ENCODE measurements around the gene PARP11. TPM values are rescaled to one million over a fixed set of nuclear protein-coding genes. Genes with fewer than 3 reads are reported as not detected.

The PARP11 gene
- total RNA-seq, 4 donors from 2014 or later = 3.9 to 10.0 (median 6.2) TPM

GRCh38 chr12:3881281-3881950 is 8.2 kb upstream of the PARP11 start:
- Histone ChIP-seq H3K4me1 (no peaks in the 10 kb centered on the region), H3K27me3 (peaks cover 41% of the 10 kb centered on the region), H3K27ac (no peak overlapping the region), H3K36me3 (no peaks in the 10 kb centered on the region), H3K9me3 (no peaks in the 10 kb centered on the region), H3K4me3 (no peak overlapping the region)
- TF ChIP-seq POLR2A (IDR thresholded peaks at IDR 0.05) (no peak), CTCF (IDR thresholded peaks at IDR 0.05) (no peak), EP300 (IDR thresholded peaks at IDR 0.05) (no peak), POLR2AphosphoS5 (IDR thresholded peaks at IDR 0.05) (no peak)
- WGBS, 2 donors (ENCODE audit: low coverage in 1 of 2) = 53 to 63% methylated on average over 11 of the region's 11 CpGs
- ATAC-seq = no peak

GRCh38 chr12:3879846-3880245 is 6.6 kb upstream of the PARP11 start:
- WGBS, 2 donors (ENCODE audit: low coverage in 1 of 2) = 89 to 92% methylated on average over 2 to 3 of the region's 3 CpGs
- no peak overlapping the region for H3K27ac ChIP-seq
- no peak for TF ChIP-seq POLR2AphosphoS5 (IDR thresholded peaks at IDR 0.05)
- peaks cover 41% of the 10 kb centered on the region for H3K27me3 ChIP-seq
- H3K4me1 ChIP-seq = no peaks in the 10 kb centered on the region
- H3K36me3 ChIP-seq = no peaks in the 10 kb centered on the region
- no peak for ATAC-seq
- no peaks in the 10 kb centered on the region for H3K9me3 ChIP-seq
- no peak overlapping the region for H3K4me3 ChIP-seq

DNA sequence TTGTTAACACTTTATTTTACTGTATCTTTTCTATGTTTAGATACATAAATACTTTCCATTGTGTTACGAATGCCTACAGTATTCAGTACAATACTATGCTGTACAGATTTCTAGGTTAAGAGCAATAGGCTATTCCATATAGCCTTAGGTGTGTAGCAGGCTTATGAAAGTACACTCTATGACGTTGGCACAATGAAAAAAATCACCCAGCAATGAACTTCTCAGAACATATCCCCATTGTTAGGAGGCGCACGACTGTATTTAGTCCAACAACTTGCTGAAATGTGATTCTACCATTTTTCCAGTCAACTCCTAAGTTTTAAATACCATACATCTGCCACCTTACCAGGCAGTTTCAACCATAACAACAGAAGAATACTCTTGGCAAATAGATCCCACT is 1.8 kb downstream of the PARP11 start:
- H3K27me3 ChIP-seq = no peaks in the 10 kb centered on the region
- no peaks in the 10 kb centered on the region for H3K36me3 ChIP-seq
- no peak for ATAC-seq
- no peak for TF ChIP-seq CTCF (IDR thresholded peaks at IDR 0.05)
- TF ChIP-seq POLR2AphosphoS5 (IDR thresholded peaks at IDR 0.05) = no peak
- TF ChIP-seq EP300 (IDR thresholded peaks at IDR 0.05) = no peak
- H3K4me3 ChIP-seq = no peak overlapping the region
- 74 to 87% methylated on average over 4 of the region's 4 CpGs for WGBS, 2 donors (ENCODE audit: low coverage in 1 of 2)
- H3K9me3 ChIP-seq = no peaks in the 10 kb centered on the region
- peaks cover 4 to 37% (median 9%) of the 10 kb centered on the region in 3 donors for H3K4me1 ChIP-seq
- no peak overlapping the region for H3K27ac ChIP-seq

DNA sequence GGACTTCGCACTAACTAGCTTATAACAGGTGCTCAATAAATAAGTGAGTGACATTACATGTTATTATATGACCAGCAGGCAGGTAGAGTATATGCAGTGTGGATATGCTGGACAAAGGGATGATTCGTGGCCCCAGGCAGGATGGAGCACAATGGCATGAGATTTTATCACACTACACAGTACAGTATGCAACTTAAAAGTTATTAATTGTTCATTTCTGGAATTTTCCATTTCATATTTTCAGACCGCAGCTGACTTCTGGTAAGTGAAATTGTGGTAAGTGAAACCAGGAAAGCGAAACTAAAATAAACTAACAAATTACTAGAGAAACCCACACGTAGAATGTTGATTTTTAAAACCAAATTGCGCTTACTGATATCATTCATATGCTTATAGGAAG is 3.3 kb downstream of the PARP11 start:
- WGBS, 2 donors (ENCODE audit: low coverage in 1 of 2) = 75 to 84% methylated on average over 6 of the region's 6 CpGs
- H3K4me1 ChIP-seq = peaks cover 4 to 37% (median 9%) of the 10 kb centered on the region in 3 donors
- H3K27me3 ChIP-seq = no peaks in the 10 kb centered on the region
- ATAC-seq = no peak
- H3K9me3 ChIP-seq = peaks cover 0 to 6% (median 0%) of the 10 kb centered on the region in 3 donors
- H3K4me3 ChIP-seq = no peak overlapping the region
- H3K36me3 ChIP-seq = no peaks in the 10 kb centered on the region
- no peak for TF ChIP-seq POLR2A (IDR thresholded peaks at IDR 0.05)
- TF ChIP-seq CTCF (IDR thresholded peaks at IDR 0.05) = no peak
- no peak for TF ChIP-seq EP300 (IDR thresholded peaks at IDR 0.05)
- no peak for TF ChIP-seq POLR2AphosphoS5 (IDR thresholded peaks at IDR 0.05)
- no peak overlapping the region for H3K27ac ChIP-seq

- WGBS, 2 donors (ENCODE audit: low coverage in 1 of 2) = 100% methylated on average over 1 of the region's 1 CpG; no CpG with 5 or more reads in 1 of the 2 donors
- Histone ChIP-seq H3K36me3 (no peaks in the 10 kb centered on the region), H3K4me1 (peaks cover 4 to 37% (median 9%) of the 10 kb centered on the region in 3 donors), H3K9me3 (peaks cover 0 to 9% (median 0%) of the 10 kb centered on the region in 3 donors), H3K27ac (no peak overlapping the region), H3K27me3 (no peaks in the 10 kb centered on the region), H3K4me3 (no peak overlapping the region)
- ATAC-seq = no peak
- no peak for TF ChIP-seq CTCF (IDR thresholded peaks at IDR 0.05)
- TF ChIP-seq POLR2AphosphoS5 (IDR thresholded peaks at IDR 0.05) = no peak
- no peak for TF ChIP-seq EP300 (IDR thresholded peaks at IDR 0.05)
- TF ChIP-seq POLR2A (IDR thresholded peaks at IDR 0.05) = no peak
Measured at GRCh38 chr12:3869433-3869832, 3.8 kb downstream of the PARP11 start.

All from gastroesophageal sphincter (tissue), 4 donors.